Right lobe of liver (tissue), 6 donors: ENCODE data around the gene FBXO46. TPM values are rescaled to one million over a fixed set of nuclear protein-coding genes. Genes with fewer than 3 reads are reported as not detected.
A peak's percentile ranks its signal among the peaks of the same experiment; 100 is the strongest.

Experiments
- ATAC-seq, 4 donors: fragments of 200-7000 bp; cut with Tn5 transposase; one replicate each; pipeline ENCODE4 v1.9.1; 2020; ENCODE audit warnings: mild to moderate bottlenecking in 4 of 4, moderate library complexity in 4 of 4
- DNase-seq, 3 donors: peaks; one replicate each; pipeline ENCODE4 v3.0.0-alpha.2; 2020
- H3K27ac ChIP-seq, 3 donors: fragments of 200-600 bp; one replicate each; pipeline ENCODE4 v1.8.0; 2022
- H3K27me3 ChIP-seq, 2 donors: fragments of 200-600 bp; one replicate each; pipeline ENCODE4 v1.8.0; 2022
- H3K36me3 ChIP-seq, 4 donors: fragments of 200-600 bp; sonication (generic) in 1 of 4; one replicate each; pipeline versions ENCODE4 v1.5.1 to v1.8.0; 2017 to 2022; ENCODE audit warnings: control low read depth in 1 of 4
- H3K4me1 ChIP-seq, 4 donors: fragments of 200-600 bp; sonication (generic) in 1 of 4; one replicate each; pipeline versions ENCODE4 v1.5.1 to v1.8.0; 2017 to 2022; ENCODE audit warnings: control low read depth in 1 of 4
- H3K4me3 ChIP-seq, 3 donors: fragments of 200-600 bp; one replicate each; pipeline ENCODE4 v1.8.0; 2022
- H3K9me3 ChIP-seq, 4 donors: fragments of 200-600 bp; sonication (generic) in 1 of 4; one replicate each; pipeline versions ENCODE4 v1.5.1 to v1.8.0; 2017 to 2022; ENCODE audit warnings: control low read depth in 1 of 4
- CTCF ChIP-seq, 4 donors: fragments of 200-600 bp in 3 of 4; fragments of 450-650 bp in 1 of 4; IDR thresholded peaks; one replicate each; pipeline versions ENCODE4 v1.5.1 to v1.8.0; 2016 to 2022; ENCODE audit warnings: antibody characterized with exemption in 4 of 4, mild to moderate bottlenecking in 2 of 4
- POLR2A ChIP-seq: fragments of 450-650 bp; IDR thresholded peaks from one replicate; pipeline ENCODE4 v1.6.1; 2017; ENCODE audit warnings: antibody characterized with exemption, mild to moderate bottlenecking
- WGBS: methylation state at CpG from one replicate; pipeline ENCODE4 v1.1.6; 2018; ENCODE audit warnings: low coverage, low lambda C conversion rate; ENCODE audit not compliant: insufficient coverage; ENCODE audit errors: missing lambda C conversion rate; 5-methylcytosine and 5-hydroxymethylcytosine counted together
- intact Hi-C, 2 donors: fragments of 100-400 bp; cut with DNase I; formaldehyde crosslinking; loops; one replicate each; pipeline versions ENCODE4 v1.11.2 to v1.14.1; 2022
- long read RNA-seq: library from polyadenylated mRNA; unstranded; transcript quantifications from one replicate; pipeline ENCODE4 v2.0.0, GENCODE V29; 2019
- total RNA-seq, 6 experiments: library from RNA; depleted of rRNA in 2 of 6; stranded (reverse); fragments of >200 nt in 2 of 6; fragmentation: NEBNext Ultra II Directional in 3 of 6; extraction: Animal tissue kit (Norgen Biotek cat#: 25700) in 3 of 6; gene quantifications; one replicate each; pipeline versions ENCODE4 v1.1.0 to v1.2.4, GENCODE V29; 2016 to 2023
- donor health status: DM: no; HTN: yes; CAD: no.
- donor health status: DM: no; HTN: no; CAD: no.
- donor health status: DM: no; HTN: no; CAD: no.
- donor health status: DM: no; HTN: yes; CAD: no.
- donor health status: DM: no; HTN: yes; CAD: no.

FBXO46 gene
- 10 to 100 TPM in 1 of 6 experiments, 1 to 10 TPM in 5; 5.6 to 12.4 (median 7.4) TPM for total RNA-seq
- long read RNA-seq = 0 reads

- peak; percentile 96 to 98 (median 98) for ATAC-seq
- intact Hi-C loops = no loop called here
- no peaks in the 10 kb centered on the region for H3K27me3 ChIP-seq
Observed at GRCh38 chr19:45730368-45731288, at the start of gene FBXO46. Gene FBXO46, minus strand, starts transcription at chr19:45730896. Its CDS starts 17,401 bp downstream, at chr19:45713495.

GRCh38 chr19:45780146-45780447, 49.4 kb upstream of the FBXO46 start:
- DNase-seq (no peak), ATAC-seq (no peak)
- Histone ChIP-seq H3K27me3 (no peaks in the 10 kb centered on the region), H3K27ac (no peak overlapping the region), H3K4me1 (peaks cover 0 to 5% (median 0%) of the 10 kb centered on the region in 4 donors), H3K36me3 (peaks cover 0 to 7% (median 0%) of the 10 kb centered on the region in 4 donors), H3K9me3 (no peaks in the 10 kb centered on the region), H3K4me3 (no peak overlapping the region)
- 33% methylated on average over 4 of the region's 4 CpGs for WGBS
- no peak for TF ChIP-seq POLR2A
- no peak for TF ChIP-seq CTCF (IDR thresholded peaks at IDR 0.05)
- intact Hi-C loops = no loop called here

More at GRCh38 chr19:45730368-45731288, at the start of gene FBXO46:
- Histone ChIP-seq H3K9me3 (no peaks in the 10 kb centered on the region), H3K27ac (peak within 1 kb of the TSS; percentile 4 to 60 (median 57)), H3K4me1 (peaks cover 0 to 12% (median 5%) of the 10 kb centered on the region in 4 donors), H3K4me3 (peak within 1 kb of the TSS; percentile 53 to 77 (median 66)), H3K36me3 (no peaks in the 10 kb centered on the region)
- peak; percentile 95 to 98 (median 98) for DNase-seq
- TF ChIP-seq CTCF (IDR thresholded peaks at IDR 0.05) (no peak), POLR2A (peak; percentile 69)
- WGBS = 1% methylated on average over 47 of the region's 48 CpGs

GRCh38 chr19:45779231-45780145, 48.8 kb upstream of the FBXO46 start:
- TF ChIP-seq POLR2A = no peak
- peak; percentile 51 to 66 (median 60) for TF ChIP-seq CTCF (IDR thresholded peaks at IDR 0.05)
- intact Hi-C loops = no loop called here
- WGBS = 8% methylated on average over 25 of the region's 48 CpGs
- Histone ChIP-seq H3K4me3 (no peak overlapping the region), H3K9me3 (no peaks in the 10 kb centered on the region), H3K4me1 (peaks cover 0 to 5% (median 0%) of the 10 kb centered on the region in 4 donors), H3K27me3 (no peaks in the 10 kb centered on the region), H3K36me3 (peaks cover 0 to 7% (median 0%) of the 10 kb centered on the region in 4 donors), H3K27ac (no peak overlapping the region)
- peak; percentile 89 to 93 (median 90) for ATAC-seq
- peak; percentile 87 to 91 (median 88) for DNase-seq

- no peaks in the 10 kb centered on the region for H3K9me3 ChIP-seq
- no peaks in the 10 kb centered on the region for H3K27me3 ChIP-seq
- WGBS = 97% methylated on average over 9 of the region's 28 CpGs
- DNase-seq (no peak), ATAC-seq (no peak)
- peaks cover 0 to 7% (median 0%) of the 10 kb centered on the region in 4 donors for H3K36me3 ChIP-seq
- no peak overlapping the region for H3K27ac ChIP-seq
- H3K4me1 ChIP-seq = peaks cover 0 to 5% (median 0%) of the 10 kb centered on the region in 4 donors
- H3K4me3 ChIP-seq = no peak overlapping the region
- TF ChIP-seq POLR2A = no peak
- TF ChIP-seq CTCF (IDR thresholded peaks at IDR 0.05) = no peak
- intact Hi-C loops = no loop called here
Observed at GRCh38 chr19:45778010-45778661, 47.4 kb upstream of the FBXO46 start.
